ENCODE results near the gene PGM1.

Gene PGM1

DNA sequence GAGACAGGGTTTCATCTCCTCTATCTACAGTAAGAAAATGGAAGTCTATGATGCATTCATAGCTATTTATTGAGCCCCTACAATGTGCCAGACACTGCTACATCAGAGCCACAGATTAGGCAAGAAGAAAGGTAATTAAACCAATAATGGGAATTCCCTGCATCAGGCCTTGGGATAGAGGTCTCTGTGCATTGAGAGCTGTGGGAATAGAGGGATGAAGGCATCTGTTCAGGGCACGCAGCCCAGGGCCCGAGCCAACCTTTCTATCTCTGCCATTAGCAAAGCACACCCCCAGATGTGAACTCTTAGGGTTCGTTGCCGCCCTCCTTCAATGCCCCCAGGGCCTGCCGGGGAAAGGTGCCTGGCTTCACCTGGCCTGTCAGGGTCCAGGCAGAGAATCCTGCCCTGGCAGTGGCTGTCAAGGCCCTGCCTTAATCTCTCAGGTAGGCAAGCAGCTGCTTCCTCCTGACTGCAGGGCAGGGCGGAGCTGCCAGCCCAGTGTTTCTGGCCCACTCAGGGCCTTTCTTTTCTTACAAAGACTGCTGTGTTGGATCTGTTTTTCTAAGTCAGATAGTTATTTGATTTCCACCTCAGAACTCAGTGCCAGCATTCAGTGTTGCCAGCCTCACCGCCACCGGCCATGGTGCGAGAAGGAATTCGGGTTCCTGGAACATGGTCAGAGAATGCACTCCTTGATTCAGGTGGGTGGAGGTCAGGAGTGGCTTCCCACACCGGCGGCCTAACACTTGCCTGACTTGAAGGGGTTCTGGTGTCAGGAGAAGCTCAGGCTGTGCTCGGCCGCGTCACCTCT is 76.1 kb downstream of the PGM1 start:
- no peak for DNase-seq

DNA sequence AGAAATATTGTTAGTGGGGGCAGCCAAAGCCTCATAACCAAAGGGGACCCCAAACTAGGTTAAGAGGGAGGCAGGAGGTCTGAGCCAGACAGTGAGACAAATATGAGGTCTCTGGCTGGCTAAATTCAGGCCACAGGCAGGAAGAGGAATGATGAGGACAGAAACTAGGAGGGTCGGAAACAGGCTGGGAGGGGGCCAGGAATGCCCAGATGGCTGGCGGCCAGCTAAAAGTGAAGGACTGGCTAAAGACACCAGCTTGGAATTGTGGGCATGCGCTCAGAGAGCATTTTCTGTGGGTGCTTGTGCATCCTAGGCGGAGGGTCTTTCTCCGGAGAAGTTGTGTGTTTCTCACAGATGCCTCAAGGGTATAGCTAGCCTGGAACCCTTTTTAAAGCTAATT is 77.0 kb downstream of the PGM1 start:
- no peak for DNase-seq

DNA sequence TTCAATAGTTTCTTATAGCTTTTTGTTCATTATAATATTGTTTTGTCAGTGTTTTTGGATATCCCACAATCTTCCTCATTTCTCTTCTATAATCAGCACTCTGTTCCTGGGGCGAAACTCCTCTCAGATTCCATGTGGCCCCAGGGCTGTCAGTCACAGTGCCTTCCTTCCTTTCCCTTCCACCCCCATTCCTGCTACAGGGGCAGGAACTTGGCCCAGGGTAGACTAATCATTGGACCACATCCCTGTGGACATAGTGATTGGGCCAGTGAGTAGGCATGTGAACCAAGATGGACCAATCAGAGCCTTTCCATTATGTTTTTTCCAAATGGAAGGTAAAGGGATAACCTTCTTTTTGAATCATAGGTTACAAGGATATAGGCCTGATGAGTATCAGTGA is 78.3 kb downstream of the PGM1 start:
- no peak for DNase-seq

DNA sequence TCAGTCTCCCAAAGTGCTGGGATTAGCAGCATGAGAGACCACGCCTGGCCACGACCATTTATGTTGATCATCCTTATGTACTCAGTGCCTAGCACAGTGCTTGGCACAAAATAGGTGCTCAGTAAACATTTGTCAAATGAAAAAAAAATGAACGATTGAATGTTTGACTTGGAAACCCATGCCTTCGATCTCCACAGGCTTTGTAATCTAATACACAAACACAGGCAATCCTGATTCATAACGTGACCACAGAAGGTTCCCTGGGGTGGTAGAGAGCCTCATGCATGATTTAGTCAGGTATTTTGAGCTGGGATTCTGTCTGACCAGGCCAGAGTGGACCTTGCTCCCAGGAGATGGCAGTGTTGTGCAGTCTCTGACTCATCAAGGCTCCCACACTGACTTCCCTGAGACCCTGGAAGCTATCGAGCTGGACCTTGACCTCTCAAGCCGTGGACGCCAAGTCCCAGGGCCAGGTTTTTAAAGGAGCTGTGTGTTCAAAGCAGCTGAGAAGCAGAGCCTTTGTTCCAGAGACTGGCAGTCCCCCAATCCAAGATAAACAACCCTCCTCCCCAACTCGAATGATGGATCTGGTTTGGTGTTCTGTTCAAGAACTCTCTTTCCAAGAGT is 81.1 kb downstream of the PGM1 start:
- DNase-seq = peak; percentile 95

DNA sequence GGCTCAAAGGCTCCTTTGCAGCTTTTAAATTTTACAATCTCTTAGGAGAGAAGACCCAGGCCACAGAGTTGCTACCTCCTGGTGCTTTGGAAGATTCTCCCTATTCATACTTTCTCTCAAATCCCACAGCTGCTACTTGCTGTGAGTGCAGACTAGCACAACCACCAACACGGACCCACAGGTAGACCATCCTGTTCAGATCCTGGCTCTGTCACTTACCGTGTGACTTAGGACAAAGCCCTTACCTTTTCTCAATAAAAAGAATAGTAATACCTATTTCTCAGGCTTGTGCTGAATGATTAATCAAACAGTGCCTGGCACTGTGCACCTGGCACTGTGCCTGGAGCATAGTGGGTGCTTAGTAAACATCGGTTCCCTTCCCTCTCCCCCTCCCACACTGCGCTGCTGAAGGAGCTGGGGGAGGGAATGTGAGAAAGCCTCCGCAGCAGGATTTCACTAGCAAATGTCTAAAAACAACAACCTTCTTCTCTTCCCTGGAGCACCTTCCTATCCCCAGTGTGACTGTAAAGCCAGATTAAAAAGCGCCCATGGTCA is 81.7 kb downstream of the PGM1 start:
- DNase-seq = no peak

DNA sequence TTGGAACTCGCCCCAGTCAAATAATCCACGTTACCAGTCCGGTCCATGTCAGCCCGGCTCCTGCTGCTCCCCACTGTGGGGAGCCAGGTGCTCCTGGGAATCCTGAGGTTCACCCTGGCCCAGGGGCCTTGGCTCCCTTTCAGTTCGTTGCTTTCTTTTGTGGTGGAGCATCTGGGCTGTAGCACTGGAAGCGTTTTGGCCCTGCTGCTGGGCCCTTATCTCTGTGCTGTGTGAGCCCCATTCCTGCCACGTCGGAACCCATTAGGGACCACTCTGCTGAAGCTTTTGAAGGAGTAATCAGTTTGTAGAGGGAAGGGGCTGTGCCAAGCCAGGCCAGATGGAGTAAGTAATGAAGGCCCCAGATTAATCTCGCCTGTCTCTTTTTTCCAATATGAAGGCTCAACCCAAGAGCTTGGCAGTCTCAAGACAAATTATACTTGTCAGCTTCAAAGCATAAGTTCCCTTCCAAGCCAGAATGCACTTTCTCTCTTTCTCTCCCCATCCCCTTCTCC is 82.3 kb downstream of the PGM1 start:
- DNase-seq = no peak

DNA sequence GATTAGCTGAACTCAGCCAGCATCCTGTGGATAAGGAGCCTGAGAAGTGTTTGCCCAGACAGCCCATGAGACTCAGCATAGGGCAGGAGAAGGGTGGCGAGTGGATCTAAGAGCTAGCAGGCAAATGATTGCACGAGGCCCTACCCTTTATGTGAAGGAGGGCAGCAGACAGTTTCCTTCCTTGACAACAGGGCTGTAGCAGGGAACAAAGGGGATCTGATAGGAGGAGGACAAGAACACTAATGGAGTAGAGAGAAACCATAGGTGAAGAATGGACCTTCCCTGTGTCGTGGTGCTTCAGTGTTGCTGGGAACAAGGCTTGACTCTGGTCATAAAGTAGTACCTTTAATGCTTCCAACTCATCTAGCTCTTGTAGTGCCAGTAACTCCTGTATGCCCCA is 84.3 kb downstream of the PGM1 start:
- no peak for DNase-seq

DNA sequence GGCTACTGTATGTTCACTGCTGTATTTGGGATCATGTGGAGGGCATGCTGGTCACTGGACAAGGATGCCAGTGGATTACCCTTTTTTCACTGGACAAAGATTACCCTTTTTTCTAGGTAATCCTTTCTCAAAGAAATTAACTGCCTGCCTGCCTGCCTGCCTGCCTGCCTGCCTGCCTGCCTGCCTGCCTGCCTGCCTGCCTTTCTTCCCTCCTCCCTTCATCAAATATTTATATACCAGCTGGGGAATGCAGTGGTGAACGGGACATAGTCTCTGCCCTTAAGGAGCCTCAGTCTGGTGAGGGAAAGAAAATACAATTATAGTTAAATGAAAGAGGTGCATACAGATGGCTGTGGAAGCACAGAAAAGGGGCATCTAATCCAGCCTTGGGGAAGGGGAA is 85.0 kb downstream of the PGM1 start:
- no peak for DNase-seq

DNA sequence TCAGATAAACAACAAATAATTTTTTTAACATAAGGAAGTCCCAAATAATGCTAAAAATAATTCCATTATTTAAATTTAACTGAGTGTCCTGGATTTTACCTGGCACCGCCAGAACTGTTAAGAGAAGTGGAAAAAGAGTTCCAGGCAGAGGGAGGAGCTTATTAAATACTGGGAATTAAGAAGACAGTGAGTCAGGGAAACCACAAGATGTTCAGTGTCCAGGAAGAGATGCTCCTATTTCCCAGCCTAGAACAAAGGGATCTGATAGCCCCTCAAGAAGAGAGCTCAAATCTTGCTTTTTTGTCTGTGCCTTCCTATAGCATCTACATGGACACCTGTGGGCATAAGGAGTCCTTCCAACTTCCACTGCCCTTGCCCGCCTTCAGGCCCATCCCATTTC is 85.9 kb downstream of the PGM1 start:
- DNase-seq = no peak

DNA sequence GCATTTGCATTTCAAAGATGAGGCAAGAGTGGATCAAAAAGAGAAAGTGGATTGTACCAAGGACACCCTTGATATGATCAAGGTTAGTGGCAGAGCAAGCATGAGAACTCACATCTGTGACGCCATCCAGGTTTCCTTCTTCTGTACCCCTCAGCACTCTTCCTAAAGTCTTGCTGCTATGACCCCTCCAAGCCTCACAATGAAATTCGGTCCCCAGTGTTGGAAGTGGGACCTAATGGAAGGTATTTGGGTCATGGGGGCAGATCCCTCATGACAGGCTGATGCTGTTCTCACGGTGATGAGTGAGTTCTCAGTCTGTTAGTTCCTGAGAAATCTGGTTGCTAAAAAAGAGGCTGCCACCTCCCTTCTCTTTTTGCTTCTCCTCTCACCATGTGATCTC is 86.4 kb downstream of the PGM1 start:
- DNase-seq = no peak

DNA sequence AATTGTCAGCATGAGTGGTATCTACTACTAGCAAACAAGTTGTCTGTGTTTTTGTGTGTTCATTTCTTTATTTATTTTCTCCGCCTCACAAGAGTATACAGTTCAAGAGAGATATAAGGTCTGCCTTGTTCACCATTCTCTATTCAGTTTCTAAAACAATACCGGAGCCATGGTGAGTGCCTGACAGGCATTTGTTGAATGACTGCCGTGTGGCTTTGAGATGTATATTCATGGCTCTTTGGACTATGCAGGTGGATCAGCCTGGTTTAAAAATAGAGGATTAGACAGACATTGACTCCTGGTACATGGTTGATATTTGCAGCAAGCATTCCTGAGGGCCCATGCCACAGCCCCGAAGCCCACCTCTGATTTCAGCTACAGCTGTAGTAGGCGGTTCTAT is 89.7 kb downstream of the PGM1 start:
- DNase-seq = no peak

DNA sequence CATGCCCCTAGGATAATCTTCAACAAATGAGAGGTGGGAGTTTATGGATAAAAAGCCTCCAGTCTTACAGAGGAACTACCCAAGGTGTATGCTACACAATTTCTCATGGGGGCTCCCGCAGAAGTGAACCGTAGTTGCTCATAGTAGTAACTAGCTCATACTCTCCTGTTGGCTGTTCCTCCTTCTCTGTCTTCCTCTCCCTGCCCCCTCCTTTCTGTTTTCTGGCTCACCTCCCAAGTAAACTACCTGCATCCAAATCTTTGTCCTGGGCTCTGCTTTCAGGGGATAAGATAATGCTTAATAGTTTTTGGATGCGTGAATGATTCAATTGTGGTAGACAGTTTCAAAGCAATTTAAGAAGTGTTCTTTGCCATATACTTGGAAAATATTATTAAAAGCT is 90.5 kb downstream of the PGM1 start:
- DNase-seq = no peak

DNA sequence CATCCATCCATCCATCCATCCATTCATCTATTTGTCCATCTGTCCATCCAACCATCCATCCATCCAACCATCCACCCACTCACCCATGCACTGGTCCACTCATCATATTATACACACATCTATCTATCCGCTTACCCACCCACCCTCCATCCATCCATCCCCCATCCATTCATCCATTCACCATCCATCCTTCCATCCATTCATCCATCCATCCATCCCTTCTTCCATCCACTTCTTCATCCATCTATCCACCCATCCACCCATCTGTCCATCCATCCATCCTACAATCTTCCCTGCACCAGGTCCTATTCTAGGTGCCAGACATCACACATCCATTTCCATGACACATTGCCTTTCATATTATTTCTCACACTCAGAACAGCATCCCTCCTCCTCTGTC is 93.5 kb downstream of the PGM1 start:
- DNase-seq = no peak

DNA sequence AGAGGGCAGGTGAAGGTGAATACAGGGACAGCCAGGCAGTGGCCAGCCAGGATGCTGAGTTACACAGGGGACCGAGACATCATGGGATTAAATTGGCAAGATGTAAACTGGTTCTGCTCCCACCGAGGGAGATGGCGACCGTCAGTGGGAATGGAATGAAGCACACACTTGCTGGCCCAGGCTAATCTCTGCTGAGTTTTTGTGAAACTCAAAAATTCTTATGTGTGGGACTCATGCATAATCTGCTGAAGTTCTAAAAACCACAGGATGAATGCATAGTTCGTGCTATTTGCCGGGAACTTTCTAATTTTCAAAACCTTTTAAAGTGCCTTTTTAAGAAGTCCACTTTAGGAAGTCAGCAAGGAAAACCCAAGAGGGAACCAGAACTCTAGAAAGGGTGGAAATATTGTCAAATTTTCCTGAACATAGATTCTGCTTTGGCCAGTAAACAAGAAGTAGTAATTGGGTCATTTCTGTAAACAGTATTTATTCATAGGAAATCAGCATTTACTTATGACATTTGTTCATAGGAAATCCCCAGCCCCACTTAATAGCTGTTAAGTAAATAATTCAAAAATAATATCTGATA is 95.2 kb downstream of the PGM1 start:
- no peak for DNase-seq

DNA sequence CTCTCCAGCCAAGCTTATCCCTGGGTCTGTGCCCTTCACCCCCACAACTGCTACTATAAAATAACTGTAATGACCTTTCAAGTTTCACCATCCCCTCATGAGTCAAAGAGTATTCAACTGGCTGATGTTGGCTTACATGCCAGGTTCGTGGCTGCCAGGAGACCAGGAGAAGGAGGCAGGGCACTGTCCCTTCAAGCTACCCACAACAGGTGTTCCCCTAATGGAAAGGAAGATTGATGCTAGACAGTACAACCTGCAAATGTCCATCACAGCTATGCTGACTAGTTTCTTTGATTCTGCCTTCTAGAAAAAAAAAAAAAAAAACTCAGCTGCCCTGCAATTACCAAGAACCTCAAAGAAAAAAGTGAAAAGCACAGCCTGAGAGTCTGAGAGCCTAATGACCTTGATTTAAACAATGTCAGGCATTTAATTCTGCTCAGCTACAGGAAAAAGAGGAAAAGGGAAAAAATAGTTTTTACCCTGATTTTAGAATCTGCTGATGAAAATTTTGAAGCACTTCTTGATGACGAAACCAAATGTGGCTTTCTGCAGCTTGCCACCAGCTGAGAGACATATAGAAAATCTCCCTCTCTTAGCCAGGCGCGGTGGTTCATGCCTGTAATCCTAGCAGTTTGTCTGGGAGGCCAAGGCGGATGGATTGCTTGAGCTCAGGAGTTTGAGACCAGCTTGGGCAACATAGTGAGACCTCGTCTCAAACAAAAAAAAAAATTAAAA is 97.9 kb downstream of the PGM1 start:
- no peak for DNase-seq

DNA sequence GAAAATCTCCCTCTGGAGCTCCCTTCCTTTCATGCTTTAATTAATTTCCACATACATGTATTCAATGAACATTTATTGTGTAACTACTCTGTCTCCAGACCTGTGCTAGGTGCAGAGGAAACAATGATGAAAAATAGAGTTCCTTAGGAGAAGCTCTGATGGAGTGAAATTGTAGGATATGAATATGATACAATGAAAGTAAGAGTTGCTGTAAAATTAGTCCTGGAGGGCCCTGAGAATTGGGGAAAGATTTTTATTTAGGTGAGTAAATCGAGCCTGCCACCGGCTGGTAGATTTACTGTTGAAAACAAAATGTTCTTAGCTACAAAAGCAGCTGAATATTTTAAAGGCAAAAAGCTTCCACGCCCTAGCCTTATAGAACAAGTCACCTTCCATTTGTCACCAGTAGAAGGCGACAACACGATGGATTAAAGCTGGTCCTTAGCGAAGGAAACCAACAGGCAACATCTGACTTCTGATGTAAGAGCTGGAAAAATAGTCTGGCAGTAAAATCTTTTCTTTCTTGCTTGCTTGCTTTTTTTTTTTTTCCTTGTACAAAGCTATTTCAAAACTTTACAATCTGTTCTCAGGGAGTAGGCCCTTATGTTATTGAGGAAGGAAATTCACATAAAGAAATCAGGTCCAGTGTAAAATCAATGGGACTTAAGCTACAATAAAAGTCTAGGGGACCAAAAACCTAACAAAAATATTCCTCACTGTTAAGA is 98.7 kb downstream of the PGM1 start:
- peak; percentile 95 for DNase-seq

DNA sequence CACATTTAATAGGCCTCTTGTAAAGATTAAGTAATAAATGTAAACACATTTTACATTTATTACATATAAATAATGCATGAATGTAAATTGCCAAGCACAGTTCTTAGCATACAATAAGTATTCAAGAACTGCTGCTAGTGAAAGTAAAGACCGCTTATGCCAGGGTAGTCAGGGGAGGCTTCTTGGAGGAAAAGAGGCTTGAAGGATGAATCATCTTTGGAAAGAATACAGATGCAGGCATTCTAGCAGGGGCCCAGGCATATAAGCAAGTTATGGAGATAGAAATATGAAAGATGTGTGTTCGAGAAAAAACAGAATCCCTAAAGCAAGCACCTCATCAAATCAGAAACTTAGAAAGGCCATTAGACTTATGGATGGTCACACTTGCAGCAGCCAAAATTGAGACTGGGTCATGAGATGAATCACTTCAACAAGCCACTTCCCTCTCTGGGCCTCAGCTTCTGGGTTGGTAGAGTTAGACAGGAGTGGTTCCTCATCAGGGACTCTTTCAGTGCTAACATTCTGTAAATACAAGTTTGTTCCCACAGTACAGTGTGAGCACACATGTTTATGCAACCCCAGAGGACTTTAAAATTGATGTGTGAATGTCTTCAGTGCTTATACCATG is 100.8 kb downstream of the PGM1 start:
- DNase-seq = peak; percentile 64

DNA sequence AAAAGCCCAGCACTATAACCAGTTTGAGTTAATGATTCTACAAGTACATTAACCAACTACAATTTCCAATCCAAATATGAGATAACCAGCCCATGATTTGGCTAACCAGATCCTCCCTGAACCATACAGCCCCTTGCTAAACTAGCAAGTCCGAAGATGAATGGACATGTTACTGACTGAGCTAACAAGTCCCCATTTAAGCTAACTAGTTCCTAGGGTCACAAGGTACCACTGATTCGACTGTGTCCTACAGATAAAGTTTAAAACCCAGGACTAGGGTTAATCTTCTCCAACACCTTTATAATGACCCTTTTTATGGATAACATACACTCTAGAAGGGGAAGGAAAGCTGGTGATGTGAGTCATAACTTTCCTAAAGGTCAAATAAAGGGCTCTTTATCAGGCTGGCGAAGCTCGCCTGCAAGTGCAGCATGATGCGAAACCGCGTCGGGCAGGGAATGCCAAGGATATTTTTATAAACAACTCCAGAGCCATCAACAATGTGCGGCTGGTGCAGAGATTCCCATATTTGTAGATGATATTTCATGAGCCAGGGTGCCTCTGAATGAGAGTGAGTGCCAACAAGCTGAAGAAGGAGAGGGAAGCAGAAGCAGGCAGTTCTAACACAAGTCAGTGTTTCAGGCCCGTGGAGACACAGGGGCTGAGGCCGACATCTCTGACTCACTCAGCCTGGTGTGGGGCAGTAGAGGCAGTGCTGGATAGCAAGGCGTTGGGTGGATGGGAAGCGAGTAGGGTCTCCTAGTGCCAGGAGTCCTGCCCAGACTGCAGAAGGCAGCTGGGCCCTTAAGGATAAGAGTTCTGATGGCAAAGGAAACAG is 105.0 kb downstream of the PGM1 start:
- DNase-seq = peak; percentile 73

DNA sequence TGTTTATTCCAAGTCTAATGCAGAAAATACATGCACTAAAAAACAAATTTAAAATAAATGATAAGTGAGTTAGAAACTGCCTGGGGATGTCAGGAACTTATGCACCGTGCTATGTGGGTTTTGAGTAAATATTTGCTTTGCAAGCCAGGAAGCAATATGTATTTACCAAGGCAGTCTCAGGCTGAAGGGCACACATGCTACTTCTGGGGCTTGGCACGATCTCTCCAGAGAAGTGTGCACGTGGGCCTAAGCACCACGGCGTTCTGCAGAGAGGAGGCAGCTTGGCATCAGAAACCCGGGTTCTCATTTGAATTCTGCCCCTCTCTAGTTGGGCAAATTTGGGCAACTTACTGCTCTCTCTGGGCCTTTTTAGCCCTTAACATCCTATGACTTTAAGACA is 108.0 kb downstream of the PGM1 start:
- DNase-seq = peak; percentile 98

DNA sequence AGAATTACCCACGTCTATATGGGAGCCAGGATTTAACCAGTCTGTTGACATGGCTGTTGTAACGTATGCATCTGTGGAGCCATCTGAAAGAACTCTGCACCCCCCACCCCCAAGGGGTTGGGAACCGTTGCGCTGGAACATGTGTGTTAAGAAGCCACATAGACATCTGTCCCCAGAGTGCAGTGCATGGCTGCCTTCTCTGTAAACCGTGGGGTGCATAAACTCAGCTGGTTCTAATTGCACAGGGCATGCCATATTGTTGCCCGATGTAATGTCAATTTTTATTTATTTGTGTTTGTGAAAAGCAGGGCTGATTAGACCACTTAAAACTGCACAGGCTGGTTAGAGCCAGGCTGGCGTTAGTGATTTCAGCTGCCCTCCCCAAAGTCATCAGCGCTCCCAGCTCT is 110.5 kb downstream of the PGM1 start:
- DNase-seq = peak; percentile 40

DNA sequence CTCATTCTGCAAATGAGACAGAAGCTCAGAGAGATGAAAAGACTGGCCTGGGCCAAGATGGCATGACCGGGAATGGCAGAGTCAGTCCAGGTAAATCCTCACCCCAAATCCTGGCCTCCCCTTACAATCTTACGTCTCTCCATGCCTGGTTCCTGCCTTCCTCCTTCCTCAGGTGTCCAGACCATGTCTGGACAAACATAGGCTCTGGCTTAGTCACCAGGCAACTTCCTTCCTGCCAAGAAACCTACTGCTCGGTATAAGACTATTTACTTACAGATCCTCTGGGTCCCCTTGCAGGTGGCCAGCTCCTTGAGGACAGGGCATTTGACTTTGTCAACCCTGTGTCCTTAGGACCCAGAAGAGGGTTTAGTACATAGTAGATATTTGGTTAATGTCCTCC is 111.2 kb downstream of the PGM1 start:
- peak; percentile 67 for DNase-seq
